Type B pancreatic cell (in vitro differentiated cells): ENCODE data around the gene FNBP1. TPM values are rescaled to one million over a fixed set of nuclear protein-coding genes. Genes with fewer than 3 reads are reported as not detected.

ENCODE experiments used
- DNase-seq: peaks from one replicate; pipeline ENCODE4 v3.0.0; 2021; ENCODE audit warnings: mixed read lengths; ENCODE audit not compliant: unreplicated experiment; ENCODE audit errors: extremely low spot score
- H3K27ac Mint-ChIP-seq: 2 replicates; pipeline ENCODE4 v1.8.0; 2021; ENCODE audit warnings: mild to moderate bottlenecking, mixed read lengths
- H3K27me3 Mint-ChIP-seq: 2 replicates; pipeline ENCODE4 v1.8.0; 2021; ENCODE audit warnings: mixed read lengths
- H3K36me3 Mint-ChIP-seq: 2 replicates; pipeline ENCODE4 v1.8.0; 2021; ENCODE audit warnings: mixed read lengths
- H3K4me1 Mint-ChIP-seq: one replicate; pipeline ENCODE4 v1.8.0; 2021; ENCODE audit warnings: mixed read lengths; ENCODE audit not compliant: unreplicated experiment
- H3K4me3 Mint-ChIP-seq: 2 replicates; pipeline ENCODE4 v1.8.0; 2021; ENCODE audit warnings: mild to moderate bottlenecking, mixed read lengths
- H3K9me3 Mint-ChIP-seq: 2 replicates; pipeline ENCODE4 v1.8.0; 2021; ENCODE audit warnings: mixed read lengths
- total RNA-seq: library from RNA; stranded (reverse); gene quantifications from 2 replicates; pipeline ENCODE4 v1.2.1, GENCODE V29; 2021; ENCODE audit warnings: low replicate concordance
- TF ChIP-seq, protein P1 (sequence below): fragments of 200-600 bp; sonication (generic); conservative IDR thresholded peaks from 2 replicates; pipeline ENCODE4 v1.5.0; 2021; ENCODE audit warnings: antibody characterized with exemption, mild to moderate bottlenecking

The FNBP1 gene
- total RNA-seq, 1 donor from 2014 or later = 38.6 TPM

DNA sequence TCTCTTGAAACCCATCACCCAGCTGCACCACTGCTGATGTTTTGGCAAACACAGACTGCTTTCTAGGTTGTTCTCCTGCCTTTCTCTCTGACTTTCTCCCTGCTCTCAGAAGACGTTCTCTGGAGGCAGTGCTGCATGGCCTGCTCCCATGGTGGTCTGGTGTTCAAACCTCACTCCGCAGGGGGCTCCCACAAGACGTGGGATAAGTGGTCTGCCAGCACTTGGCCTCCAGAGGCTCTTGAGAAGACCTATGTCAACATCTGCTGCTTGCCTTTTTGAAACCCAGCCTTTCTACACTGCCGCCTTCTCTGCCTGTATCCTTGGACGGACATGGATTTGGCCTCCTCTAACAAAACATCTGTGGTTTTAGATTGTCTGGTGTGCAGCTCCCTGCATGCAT lies 191.2 kb downstream of the FNBP1 start:
- TF ChIP-seq, protein P1, sequence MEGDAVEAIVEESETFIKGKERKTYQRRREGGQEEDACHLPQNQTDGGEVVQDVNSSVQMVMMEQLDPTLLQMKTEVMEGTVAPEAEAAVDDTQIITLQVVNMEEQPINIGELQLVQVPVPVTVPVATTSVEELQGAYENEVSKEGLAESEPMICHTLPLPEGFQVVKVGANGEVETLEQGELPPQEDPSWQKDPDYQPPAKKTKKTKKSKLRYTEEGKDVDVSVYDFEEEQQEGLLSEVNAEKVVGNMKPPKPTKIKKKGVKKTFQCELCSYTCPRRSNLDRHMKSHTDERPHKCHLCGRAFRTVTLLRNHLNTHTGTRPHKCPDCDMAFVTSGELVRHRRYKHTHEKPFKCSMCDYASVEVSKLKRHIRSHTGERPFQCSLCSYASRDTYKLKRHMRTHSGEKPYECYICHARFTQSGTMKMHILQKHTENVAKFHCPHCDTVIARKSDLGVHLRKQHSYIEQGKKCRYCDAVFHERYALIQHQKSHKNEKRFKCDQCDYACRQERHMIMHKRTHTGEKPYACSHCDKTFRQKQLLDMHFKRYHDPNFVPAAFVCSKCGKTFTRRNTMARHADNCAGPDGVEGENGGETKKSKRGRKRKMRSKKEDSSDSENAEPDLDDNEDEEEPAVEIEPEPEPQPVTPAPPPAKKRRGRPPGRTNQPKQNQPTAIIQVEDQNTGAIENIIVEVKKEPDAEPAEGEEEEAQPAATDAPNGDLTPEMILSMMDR = no peak

GRCh38 chr9:129850821-129851550 lies 192.0 kb downstream of the FNBP1 start:
- Mint-ChIP-seq H3K27me3 (no peaks in the 10 kb centered on the region), H3K36me3 (peaks cover 27% of the 10 kb centered on the region), H3K4me3 (peak overlapping the region; percentile 19), H3K27ac (peak overlapping the region; percentile 93), H3K9me3 (no peaks in the 10 kb centered on the region), H3K4me1 (peaks cover 21% of the 10 kb centered on the region)
- DNase-seq = no peak
- TF ChIP-seq, protein P1 = no peak

More for the DNA sequence above, 191.2 kb downstream of the FNBP1 start:
- Mint-ChIP-seq H3K36me3 (peaks cover 27% of the 10 kb centered on the region), H3K27me3 (no peaks in the 10 kb centered on the region), H3K9me3 (no peaks in the 10 kb centered on the region), H3K4me3 (peak overlapping the region; percentile 38), H3K27ac (peak overlapping the region; percentile 93), H3K4me1 (peaks cover 21% of the 10 kb centered on the region)
- no peak for DNase-seq

- TF ChIP-seq, protein P1 = no peak
- Mint-ChIP-seq H3K9me3 (no peaks in the 10 kb centered on the region), H3K4me1 (peaks cover 21% of the 10 kb centered on the region), H3K27ac (no peak overlapping the region), H3K36me3 (peaks cover 27% of the 10 kb centered on the region), H3K4me3 (no peak overlapping the region), H3K27me3 (no peaks in the 10 kb centered on the region)
- DNase-seq = no peak
These were observed 193.1 kb downstream of the FNBP1 start for GRCh38 chr9:129849901-129850300.

DNA sequence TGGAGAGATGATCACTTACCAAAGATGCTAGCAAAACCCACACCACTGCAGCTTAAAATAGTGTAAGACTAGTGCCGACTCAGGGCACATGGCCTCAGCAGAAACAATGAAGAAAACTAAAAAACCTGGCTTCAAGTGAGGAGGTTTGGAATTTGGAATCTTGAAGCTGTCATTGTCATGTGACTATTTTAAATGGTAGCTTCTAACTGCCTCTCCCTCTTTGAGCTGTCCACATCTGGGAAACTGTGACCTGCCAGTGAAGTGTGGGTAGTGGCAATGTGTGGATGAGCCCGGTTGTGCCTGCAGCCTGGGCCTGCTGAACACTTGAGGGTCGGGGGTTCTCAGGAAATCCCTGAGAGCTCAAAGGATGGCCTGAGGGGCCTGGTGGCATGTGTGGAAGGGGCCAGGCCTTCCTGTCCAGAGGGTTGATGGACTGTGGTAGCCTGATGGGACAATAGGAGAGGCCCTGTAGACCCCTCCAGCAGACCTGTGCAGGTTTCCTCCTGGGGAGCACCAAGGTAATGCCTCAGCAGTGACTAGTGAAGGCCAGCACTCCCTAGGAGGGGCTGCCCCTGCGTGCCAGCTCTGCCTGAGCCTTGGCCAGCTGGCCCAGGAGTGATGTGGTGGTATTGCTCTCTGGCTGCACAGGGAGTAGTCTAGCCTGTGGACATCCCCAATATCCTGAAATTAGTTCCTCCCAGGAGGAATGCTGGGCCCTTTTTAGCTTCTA lies 194.1 kb downstream of the FNBP1 start:
- TF ChIP-seq, protein P1 = no peak
- peaks cover 20% of the 10 kb centered on the region for H3K36me3 Mint-ChIP-seq
- H3K9me3 Mint-ChIP-seq = no peaks in the 10 kb centered on the region
- DNase-seq = no peak
- no peaks in the 10 kb centered on the region for H3K27me3 Mint-ChIP-seq
- H3K4me1 Mint-ChIP-seq = peaks cover 21% of the 10 kb centered on the region
- H3K4me3 Mint-ChIP-seq = no peak overlapping the region
- H3K27ac Mint-ChIP-seq = no peak overlapping the region

DNA sequence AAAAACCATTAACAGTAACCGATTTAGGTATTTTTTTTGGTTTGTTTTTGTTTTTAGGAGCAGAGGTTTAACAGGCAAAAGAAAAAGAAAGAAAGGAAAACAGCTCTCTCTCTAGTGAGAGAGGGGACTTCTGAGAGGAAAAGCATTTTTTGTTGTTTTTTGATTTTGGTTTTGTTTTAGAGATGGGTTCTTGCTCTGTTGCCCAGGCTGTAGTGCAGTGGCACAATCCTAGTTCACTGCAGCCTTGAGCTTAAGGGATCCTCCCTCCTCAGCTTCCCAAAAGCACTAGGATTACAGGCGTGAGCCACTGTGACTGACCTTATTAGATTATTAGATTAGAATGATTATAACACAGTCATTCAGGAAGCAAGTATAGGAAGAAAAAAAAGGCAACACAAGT lies 197.6 kb downstream of the FNBP1 start:
- Mint-ChIP-seq H3K9me3 (no peaks in the 10 kb centered on the region), H3K27ac (peak overlapping the region; percentile 64), H3K4me1 (peaks cover 7% of the 10 kb centered on the region), H3K4me3 (no peak overlapping the region), H3K27me3 (no peaks in the 10 kb centered on the region), H3K36me3 (peaks cover 9% of the 10 kb centered on the region)
- TF ChIP-seq, protein P1 = no peak
- DNase-seq = no peak
